Smooth muscle cell (in vitro differentiated cells): Measurements from ENCODE around the gene FNDC1. TPM values are rescaled to one million over a fixed set of nuclear protein-coding genes. Genes with fewer than 3 reads are reported as not detected.

Experiments used
- DNase-seq: peaks from one replicate; lab custom pipeline; 2025; ENCODE audit not compliant: unreplicated experiment; lab: John Stamatoyannopoulos, UW
- H2AFZ ChIP-seq: fragments of 200-600 bp; sonication (generic); 2 replicates; pipeline ENCODE4 v1.6.0; 2016; ENCODE audit warnings: antibody characterized with exemption, low read depth, mild to moderate bottlenecking
- H3F3A ChIP-seq: fragments of 200-600 bp; sonication (generic); 2 replicates; pipeline ENCODE4 v1.6.0; 2017; ENCODE audit warnings: antibody characterized with exemption, low read depth
- H3K27ac ChIP-seq: fragments of 200-600 bp; sonication (generic); 2 replicates; pipeline ENCODE4 v1.5.1; 2016; ENCODE audit warnings: low read depth, mild to moderate bottlenecking
- H3K27me3 ChIP-seq: fragments of 200-600 bp; sonication (generic); 2 replicates; pipeline ENCODE4 v1.6.1; 2016; ENCODE audit warnings: low read depth, mild to moderate bottlenecking
- H3K36me3 ChIP-seq: fragments of 200-600 bp; sonication (generic); 2 replicates; pipeline ENCODE4 v1.5.1; 2016; ENCODE audit warnings: low read depth
- H3K4me1 ChIP-seq: fragments of 200-600 bp; sonication (generic); 2 replicates; pipeline ENCODE4 v1.5.1; 2016; ENCODE audit warnings: low read depth
- H3K4me2 ChIP-seq: fragments of 200-600 bp; sonication (generic); 2 replicates; pipeline ENCODE4 v1.6.0; 2016; ENCODE audit warnings: mild to moderate bottlenecking
- H3K4me3 ChIP-seq: fragments of 200-600 bp; sonication (generic); 2 replicates; pipeline ENCODE4 v1.5.1; 2016; ENCODE audit warnings: mild to moderate bottlenecking
- H3K79me2 ChIP-seq: fragments of 200-600 bp; sonication (generic); 2 replicates; pipeline ENCODE4 v1.6.0; 2016; ENCODE audit warnings: low read depth, mild to moderate bottlenecking
- H3K9ac ChIP-seq: fragments of 200-600 bp; sonication (generic); 2 replicates; pipeline ENCODE4 v1.6.0; 2016; ENCODE audit warnings: low read depth
- H3K9me3 ChIP-seq: fragments of 200-600 bp; sonication (generic); replicated peaks from 2 replicates; pipeline ENCODE4 v1.5.1; 2016; ENCODE audit warnings: low read depth
- H4K20me1 ChIP-seq: fragments of 200-600 bp; sonication (generic); 2 replicates; pipeline ENCODE4 v1.6.0; 2016; ENCODE audit warnings: low read depth
- CTCF ChIP-seq: fragments of 200-600 bp; sonication (generic); IDR thresholded peaks from 2 replicates; pipeline ENCODE4 v1.5.1; 2017; ENCODE audit warnings: borderline replicate concordance, mild to moderate bottlenecking, antibody characterized with exemption; ENCODE audit not compliant: insufficient read depth, poor library complexity, severe bottlenecking
- WGBS: methylation state at CpG from one replicate; pipeline ENCODE4 v1.1.7; 2016; ENCODE audit warnings: low lambda C conversion rate; 5-methylcytosine and 5-hydroxymethylcytosine counted together
- polyA plus RNA-seq: library from polyadenylated mRNA; unstranded; fragments of >200 nt; fragmentation: Nextera tagmentation; extraction: Ambion mirVana; gene quantifications from 2 replicates; pipeline ENCODE4 v1.2.1, GENCODE V29; 2016
- total RNA-seq: library from RNA; depleted of rRNA; stranded (reverse); fragments of >200 nt; gene quantifications from 2 replicates; pipeline ENCODE4 v1.2.3, GENCODE V29; 2014

The FNDC1 gene
- total and polyA plus RNA-seq, 2 experiments from 2014 or later = 0.39 TPM; not detected in 1

- no peaks in the 10 kb centered on the region for H3K27me3 ChIP-seq
- H3K27ac ChIP-seq = no peak overlapping the region
- DNase-seq = no peak
- H3K4me2 ChIP-seq = no peak overlapping the region
- H3K79me2 ChIP-seq = no peaks in the 10 kb centered on the region
- TF ChIP-seq CTCF = no peak
- no peaks in the 10 kb centered on the region for H3K9me3 ChIP-seq
- H3K4me1 ChIP-seq = no peaks in the 10 kb centered on the region
- no peak overlapping the region for H3K4me3 ChIP-seq
- H3K36me3 ChIP-seq = no peaks in the 10 kb centered on the region
- H4K20me1 ChIP-seq = no peaks in the 10 kb centered on the region
- H2AFZ ChIP-seq = no peak overlapping the region
- 79% methylated on average over 2 of the region's 2 CpGs for WGBS
- H3K9ac ChIP-seq = no peak overlapping the region
- H3F3A ChIP-seq = no peaks in the 10 kb centered on the region
Observed at GRCh38 chr6:159254186-159254585, 85.0 kb downstream of the FNDC1 start.

GRCh38 chr6:159255434-159255951, 86.3 kb downstream of the FNDC1 start:
- no peaks in the 10 kb centered on the region for H3K4me1 ChIP-seq
- no peak overlapping the region for H2AFZ ChIP-seq
- TF ChIP-seq CTCF = no peak
- H3K4me2 ChIP-seq = no peak overlapping the region
- H3K27ac ChIP-seq = no peak overlapping the region
- H4K20me1 ChIP-seq = no peaks in the 10 kb centered on the region
- H3K36me3 ChIP-seq = no peaks in the 10 kb centered on the region
- H3K9ac ChIP-seq = no peak overlapping the region
- 79% methylated on average over 4 of the region's 4 CpGs for WGBS
- H3K79me2 ChIP-seq = no peaks in the 10 kb centered on the region
- H3K27me3 ChIP-seq = no peaks in the 10 kb centered on the region
- H3K9me3 ChIP-seq = no peaks in the 10 kb centered on the region
- no peaks in the 10 kb centered on the region for H3F3A ChIP-seq
- no peak for DNase-seq
- H3K4me3 ChIP-seq = no peak overlapping the region

- TF ChIP-seq CTCF = no peak
- 94% methylated on average over 5 of the region's 5 CpGs for WGBS
- no peaks in the 10 kb centered on the region for H4K20me1 ChIP-seq
Observed at GRCh38 chr6:159256128-159256527, 86.9 kb downstream of the FNDC1 start.

GRCh38 chr6:159257846-159258245, 88.6 kb downstream of the FNDC1 start:
- DNase-seq = no peak
- 91% methylated on average over 6 of the region's 6 CpGs for WGBS
- Histone ChIP-seq H2AFZ (no peak overlapping the region), H3K79me2 (no peaks in the 10 kb centered on the region), H3K4me3 (no peak overlapping the region), H3K4me2 (no peak overlapping the region), H3F3A (no peaks in the 10 kb centered on the region), H3K4me1 (no peaks in the 10 kb centered on the region), H3K27ac (no peak overlapping the region), H3K9ac (no peak overlapping the region), H3K9me3 (no peaks in the 10 kb centered on the region), H4K20me1 (no peaks in the 10 kb centered on the region), H3K27me3 (no peaks in the 10 kb centered on the region), H3K36me3 (no peaks in the 10 kb centered on the region)
- no peak for TF ChIP-seq CTCF

More at GRCh38 chr6:159256128-159256527, 86.9 kb downstream of the FNDC1 start:
- Histone ChIP-seq H3K27ac (no peak overlapping the region), H3K4me1 (no peaks in the 10 kb centered on the region), H3K9me3 (no peaks in the 10 kb centered on the region), H2AFZ (no peak overlapping the region), H3K27me3 (no peaks in the 10 kb centered on the region), H3K36me3 (no peaks in the 10 kb centered on the region), H3K9ac (no peak overlapping the region), H3K79me2 (no peaks in the 10 kb centered on the region), H3F3A (no peaks in the 10 kb centered on the region), H3K4me3 (no peak overlapping the region), H3K4me2 (no peak overlapping the region)
- no peak for DNase-seq
